GM19452 (cell line): ENCODE results near the gene MCOLN1.

Experiments
- ATAC-seq: cut with Tn5 transposase; IDR thresholded peaks from one replicate; pipeline ENCODE4 v1.9.1; 2021; ENCODE audit not compliant: unreplicated experiment

The MCOLN1 gene

GRCh38 chr19:7522072-7522922 lies at the start of gene MCOLN1:
MCOLN1 (plus strand) TSS chr19:7522624; CDS start chr19:7522751, 127 bp downstream.
- peak; percentile 77 for ATAC-seq

DNA sequence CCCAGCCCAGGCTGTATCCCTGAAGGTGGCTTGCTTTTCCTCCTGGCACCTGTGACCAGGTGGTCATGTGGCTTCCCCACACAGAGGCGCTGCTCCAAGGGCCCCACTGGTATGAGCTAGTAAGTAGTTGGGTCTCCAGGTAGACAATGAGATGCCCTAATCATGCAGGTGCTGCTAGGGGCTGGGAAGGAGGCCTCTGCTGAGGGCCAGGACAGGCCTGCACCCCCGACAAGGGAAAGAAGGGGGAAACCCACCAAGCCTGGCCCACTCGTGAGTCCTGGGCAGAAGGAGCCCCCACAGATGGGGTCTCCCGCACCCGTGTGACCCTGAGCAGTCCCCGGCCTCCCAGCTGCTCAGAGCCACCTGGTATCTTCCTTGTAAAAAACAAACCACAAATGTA lies 46.8 kb upstream of the MCOLN1 start:
- ATAC-seq = no peak

DNA sequence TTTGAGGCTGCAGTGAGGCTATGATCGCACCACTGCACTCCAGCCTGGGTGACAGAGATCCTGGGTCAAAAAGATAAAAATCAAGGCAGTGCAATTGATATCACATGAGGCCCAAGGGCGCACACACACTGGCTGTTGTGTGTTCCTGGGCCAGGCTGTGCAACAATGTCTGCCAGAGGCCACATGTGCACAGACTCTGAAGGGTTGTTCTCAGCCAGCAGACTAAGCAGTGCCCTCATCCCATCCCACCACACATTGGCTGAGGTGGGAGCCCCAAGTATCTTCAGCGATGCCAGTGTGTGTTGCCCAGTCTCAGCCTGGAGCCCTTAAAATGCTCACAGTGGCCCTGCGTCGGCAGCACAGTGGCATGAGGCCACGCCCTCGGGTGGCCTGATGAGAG lies 46.2 kb upstream of the MCOLN1 start:
- no peak for ATAC-seq

- ATAC-seq = no peak
Measured at GRCh38 chr19:7476777-7477494, 45.5 kb upstream of the MCOLN1 start.

GRCh38 chr19:7477758-7478157 lies 44.7 kb upstream of the MCOLN1 start:
- no peak for ATAC-seq

DNA sequence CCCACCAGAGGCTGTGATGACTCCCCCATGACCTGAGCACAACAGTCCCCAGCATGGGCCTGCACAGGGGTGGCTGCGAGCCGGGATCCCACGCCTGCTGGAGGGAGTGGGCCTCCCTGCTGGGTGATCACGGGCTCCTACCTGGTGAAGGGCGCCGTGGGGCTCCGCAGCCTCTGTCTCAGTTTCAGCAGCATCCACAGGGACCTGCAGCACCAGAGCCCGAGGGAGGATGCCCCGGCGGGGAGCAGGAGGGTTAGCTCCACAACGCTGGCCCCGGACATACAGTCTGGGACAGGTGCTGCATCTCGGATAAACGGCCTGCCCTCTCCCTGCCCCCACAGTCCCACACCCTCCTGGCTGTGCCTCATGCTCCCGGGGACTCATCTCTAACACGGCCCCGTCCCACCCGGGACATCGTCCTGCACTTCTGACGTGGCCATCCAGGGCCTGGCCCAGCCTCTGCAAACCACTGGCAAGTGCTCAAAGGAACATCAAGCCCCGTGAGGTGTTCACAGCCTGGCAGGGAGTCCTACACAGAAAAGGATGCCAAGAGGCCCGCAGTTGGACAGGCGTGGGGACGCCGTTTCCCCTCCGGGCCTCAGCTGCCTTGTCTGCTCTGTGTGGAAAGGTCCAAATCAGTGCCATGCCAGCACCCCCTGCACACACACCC lies 44.1 kb upstream of the MCOLN1 start:
- no peak for ATAC-seq

GRCh38 chr19:7478843-7479227 lies 43.6 kb upstream of the MCOLN1 start:
- no peak for ATAC-seq

DNA sequence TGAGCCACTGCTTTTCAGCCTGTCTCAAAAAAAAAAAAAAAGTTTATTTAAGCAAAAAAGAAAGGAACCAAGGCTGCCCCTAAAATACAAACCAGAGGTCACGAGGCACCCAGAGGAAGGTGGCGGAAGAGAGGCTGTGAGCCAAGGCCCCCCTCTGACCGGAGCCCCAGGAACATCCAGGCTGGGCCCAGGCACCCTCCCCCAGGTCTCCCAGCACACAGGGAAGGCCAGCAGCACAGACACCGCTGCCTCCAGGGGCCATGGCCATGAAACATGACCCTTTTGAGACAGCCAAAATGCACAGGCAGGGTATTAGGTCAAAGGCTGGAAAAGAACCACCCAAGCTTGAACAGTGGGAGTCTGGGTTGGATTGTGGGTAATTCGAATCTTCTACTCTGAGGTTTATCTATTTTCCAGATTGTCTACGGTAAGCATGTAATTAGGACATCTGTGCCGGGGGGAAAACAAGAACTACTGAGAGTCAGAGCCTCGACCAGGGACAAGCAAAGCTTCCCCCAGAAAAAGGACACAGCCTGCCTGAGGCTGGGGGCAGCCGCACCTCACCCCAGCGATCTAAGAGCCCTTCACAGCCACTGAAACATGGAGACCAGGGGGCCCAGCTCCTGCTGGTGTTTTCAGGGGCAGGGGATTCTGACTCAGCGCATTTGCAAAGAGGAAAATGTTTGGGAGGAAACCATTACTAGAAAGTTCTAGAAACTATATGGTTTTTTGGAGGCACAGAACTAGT lies 42.0 kb upstream of the MCOLN1 start:
- ATAC-seq = no peak

- ATAC-seq = no peak
Measured at GRCh38 chr19:7480970-7481255, 41.5 kb upstream of the MCOLN1 start.

- no peak for ATAC-seq
Measured at GRCh38 chr19:7482584-7483439, 39.6 kb upstream of the MCOLN1 start.

DNA sequence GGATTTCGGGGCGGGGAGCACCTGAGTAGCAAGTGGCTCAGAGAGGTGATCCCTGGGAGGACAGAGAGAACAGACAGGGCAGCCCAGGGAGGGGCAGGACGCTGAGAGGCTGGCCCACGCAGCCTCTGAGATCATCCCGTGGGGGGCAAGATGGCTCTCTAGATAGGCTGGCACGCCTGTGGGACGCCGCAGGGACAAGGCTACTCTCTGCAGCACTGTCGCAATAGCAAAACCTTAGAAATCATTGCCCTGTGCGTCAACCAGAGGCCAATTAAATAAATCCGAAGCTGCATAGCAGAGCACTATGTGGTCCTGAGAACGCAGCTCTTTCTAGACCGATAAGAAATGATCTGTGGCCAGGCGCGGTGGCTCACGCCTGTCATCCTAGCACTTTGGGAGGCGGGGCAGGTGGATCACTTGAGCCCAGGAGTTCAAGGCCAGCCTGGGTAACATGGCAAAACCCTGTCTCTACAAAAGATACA lies 38.7 kb upstream of the MCOLN1 start:
- no peak for ATAC-seq

GRCh38 chr19:7486923-7487322 lies 35.5 kb upstream of the MCOLN1 start:
- no peak for ATAC-seq

GRCh38 chr19:7488736-7489353 lies 33.6 kb upstream of the MCOLN1 start, which contains the start of gene PEX11G:
PEX11G (minus strand) TSS chr19:7489035; CDS start chr19:7489010, 25 bp downstream.
- peak; percentile 70 for ATAC-seq

GRCh38 chr19:7489609-7490044 lies 32.8 kb upstream of the MCOLN1 start:
- ATAC-seq = no peak

- no peak for ATAC-seq
Measured at GRCh38 chr19:7492142-7492541, 30.3 kb upstream of the MCOLN1 start.

DNA sequence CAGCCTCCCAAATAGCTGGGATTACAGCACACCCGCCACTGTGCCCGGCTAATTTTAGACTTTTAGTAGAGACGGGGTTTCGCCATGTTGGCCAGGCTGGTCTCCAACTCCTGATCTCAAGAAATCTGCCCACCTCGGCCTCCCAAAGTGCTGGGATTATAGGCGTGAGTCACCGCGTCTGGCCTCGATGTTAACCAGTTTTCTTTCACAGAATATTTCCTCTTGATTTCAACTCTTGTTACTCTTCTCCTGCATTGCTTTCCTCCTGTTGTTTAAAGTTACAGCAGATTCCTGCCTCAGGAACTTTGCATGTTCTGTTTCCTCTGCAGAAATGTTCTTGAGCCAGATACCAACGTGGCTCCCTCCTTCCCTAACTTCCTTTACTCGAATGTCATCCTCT lies 29.9 kb upstream of the MCOLN1 start:
- ATAC-seq = no peak

DNA sequence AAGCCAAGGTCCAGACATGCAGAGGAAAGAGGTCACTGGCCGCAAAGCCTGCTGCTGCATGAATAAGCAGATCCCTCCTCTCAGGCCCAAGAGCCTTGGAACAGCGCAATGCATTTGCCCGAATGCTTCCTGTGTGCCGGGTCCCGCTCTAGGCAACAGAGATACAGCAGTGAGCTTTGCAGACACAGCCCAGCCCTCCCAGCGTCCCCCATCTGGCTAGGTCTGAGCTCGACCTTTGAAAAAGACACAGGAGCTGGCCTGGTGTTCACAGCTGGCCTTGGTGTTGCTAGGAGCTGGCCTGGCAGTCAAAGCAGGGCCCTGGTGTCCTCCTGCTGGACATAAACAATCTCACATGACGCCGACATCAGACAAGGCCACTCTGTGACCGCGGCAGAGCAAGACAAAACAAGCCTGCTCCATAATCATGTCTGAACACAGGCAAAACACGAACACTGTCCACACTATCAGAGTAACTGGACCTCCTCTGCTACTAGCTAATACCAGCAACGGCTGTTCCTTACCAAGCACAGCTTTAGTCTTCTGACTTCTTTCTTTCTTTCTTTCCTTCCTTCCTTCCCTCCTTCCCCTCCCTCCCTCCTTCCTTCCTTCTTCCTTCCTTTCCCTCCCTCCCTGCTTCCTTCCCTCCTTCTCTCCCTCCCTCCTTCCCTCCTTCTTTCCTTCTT lies 27.9 kb upstream of the MCOLN1 start:
- no peak for ATAC-seq

GRCh38 chr19:7497292-7497691 lies 25.1 kb upstream of the MCOLN1 start:
- ATAC-seq = no peak

DNA sequence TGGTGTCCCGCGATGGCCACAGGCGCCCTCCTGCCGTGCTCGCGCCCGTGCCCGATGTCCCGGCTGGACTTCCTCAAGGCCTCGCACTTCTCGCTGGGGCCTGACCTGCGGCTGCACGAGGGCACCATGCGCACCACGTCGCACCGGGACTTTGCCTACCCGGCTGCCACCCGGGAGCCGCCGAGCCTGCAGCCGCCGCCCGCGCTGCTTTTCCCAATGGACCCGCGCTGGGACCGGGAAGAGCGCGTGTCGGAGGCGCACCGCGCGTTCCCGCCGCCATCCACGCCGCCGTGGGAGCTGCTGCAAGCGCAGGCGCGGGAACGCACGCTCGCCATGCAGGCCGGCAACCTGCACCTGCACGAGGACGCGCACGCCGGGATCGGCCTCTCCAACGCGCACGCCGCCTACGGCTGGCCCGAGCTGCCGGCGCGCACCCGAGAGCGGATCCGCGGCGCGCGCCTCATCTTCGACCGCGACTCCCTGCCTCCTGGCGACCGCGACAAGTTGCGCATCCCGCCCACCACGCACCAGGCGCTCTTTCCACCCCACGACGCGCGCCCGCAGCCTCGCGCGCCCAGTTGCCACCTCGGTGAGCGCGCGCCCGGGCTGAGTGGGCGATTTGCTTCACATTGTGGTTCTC lies 21.5 kb upstream of the MCOLN1 start:
- ATAC-seq = no peak
